RWPE2 (cell line): ENCODE results near the gene MAGI1.

Source experiments
- ATAC-seq: fragments of 200-7000 bp; cut with Tn5 transposase; 3 replicates; pipeline ENCODE4 v1.9.1; 2021; ENCODE audit warnings: low read depth
- DNase-seq: peaks from one replicate; pipeline ENCODE4 v3.0.0-alpha.2; 2020; ENCODE audit warnings: low spot score
- H3K27ac ChIP-seq: fragments of 450-650 bp; 2 replicates; pipeline ENCODE4 v1.5.1; 2017; ENCODE audit warnings: mild to moderate bottlenecking; ENCODE audit not compliant: poor library complexity, severe bottlenecking
- H3K27me3 ChIP-seq: fragments of 250-450 bp; sonication (Bioruptor Pico); 2 replicates; pipeline ENCODE4 v1.5.1; 2021; ENCODE audit warnings: mild to moderate bottlenecking, moderate library complexity; ENCODE audit not compliant: insufficient read depth, poor library complexity, severe bottlenecking
- H3K36me3 ChIP-seq: fragments of 250-450 bp; sonication (Bioruptor Pico); 2 replicates; pipeline ENCODE4 v1.5.1; 2020; ENCODE audit warnings: low read depth, mild to moderate bottlenecking, moderate library complexity
- H3K4me1 ChIP-seq: fragments of 250-450 bp; sonication (Bioruptor Pico); 2 replicates; pipeline ENCODE4 v1.5.1; 2021; ENCODE audit warnings: mild to moderate bottlenecking, moderate library complexity; ENCODE audit not compliant: insufficient read depth, poor library complexity, severe bottlenecking
- H3K4me3 ChIP-seq: fragments of 250-450 bp; sonication (Bioruptor Pico); 2 replicates; pipeline ENCODE4 v1.5.1; 2021; ENCODE audit warnings: mild to moderate bottlenecking, moderate library complexity; ENCODE audit not compliant: severe bottlenecking
- H3K9me3 ChIP-seq: fragments of 250-450 bp; sonication (Bioruptor Pico); 2 replicates; pipeline ENCODE4 v1.5.1; 2021; ENCODE audit warnings: mild to moderate bottlenecking, moderate library complexity; ENCODE audit not compliant: severe bottlenecking
- CTCF ChIP-seq: fragments of 450-650 bp; IDR thresholded peaks from one replicate; pipeline ENCODE4 v1.5.1; 2017; ENCODE audit warnings: mild to moderate bottlenecking, moderate library complexity; ENCODE audit not compliant: poor library complexity, severe bottlenecking

The MAGI1 gene

GRCh38 chr3:65497846-65498245 lies 540.9 kb downstream of the MAGI1 start:
- H3K27me3 ChIP-seq = no peaks in the 10 kb centered on the region
- H3K27ac ChIP-seq = no peak overlapping the region
- H3K4me1 ChIP-seq = no peaks in the 10 kb centered on the region
- TF ChIP-seq CTCF = no peak
- no peak overlapping the region for H3K4me3 ChIP-seq
- H3K36me3 ChIP-seq = no peaks in the 10 kb centered on the region
- ATAC-seq (no peak), DNase-seq (no peak)
- H3K9me3 ChIP-seq = no peaks in the 10 kb centered on the region

- H3K4me1 ChIP-seq = no peaks in the 10 kb centered on the region
- no peak for TF ChIP-seq CTCF
Observed at GRCh38 chr3:65497236-65497635, 541.5 kb downstream of the MAGI1 start.

DNA sequence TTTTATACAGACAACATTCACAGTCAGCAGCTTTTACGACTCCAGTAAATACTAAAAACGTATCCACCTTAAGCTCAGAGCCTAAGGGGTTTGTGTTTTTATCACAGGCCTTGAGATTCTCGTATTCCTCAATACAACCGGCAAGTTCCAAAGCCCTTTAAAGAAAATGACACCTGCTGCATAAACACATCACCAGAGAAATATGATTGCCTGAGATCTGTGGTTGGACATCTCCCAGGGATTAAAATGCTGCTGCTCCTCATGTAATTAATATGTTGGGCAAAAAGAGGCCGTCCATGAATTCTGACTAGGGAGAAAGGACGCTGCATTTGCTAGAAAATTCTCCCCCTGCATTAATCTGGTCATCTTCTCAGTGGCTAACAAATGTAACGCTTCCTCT lies 544.8 kb downstream of the MAGI1 start:
- no peaks in the 10 kb centered on the region for H3K4me1 ChIP-seq
- no peak for ATAC-seq
- H3K27me3 ChIP-seq = no peaks in the 10 kb centered on the region
- H3K36me3 ChIP-seq = no peaks in the 10 kb centered on the region
- H3K4me3 ChIP-seq = no peak overlapping the region
- TF ChIP-seq CTCF = no peak
- H3K27ac ChIP-seq = no peak overlapping the region
- no peaks in the 10 kb centered on the region for H3K9me3 ChIP-seq
- DNase-seq = no peak

More at GRCh38 chr3:65497236-65497635, 541.5 kb downstream of the MAGI1 start:
- Histone ChIP-seq H3K9me3 (no peaks in the 10 kb centered on the region), H3K27me3 (no peaks in the 10 kb centered on the region), H3K27ac (no peak overlapping the region), H3K36me3 (no peaks in the 10 kb centered on the region), H3K4me3 (no peak overlapping the region)
- no peak for ATAC-seq
- DNase-seq = no peak

GRCh38 chr3:65493371-65493882 lies 545.3 kb downstream of the MAGI1 start:
- Histone ChIP-seq H3K36me3 (no peaks in the 10 kb centered on the region), H3K4me1 (no peaks in the 10 kb centered on the region), H3K9me3 (no peaks in the 10 kb centered on the region), H3K27me3 (no peaks in the 10 kb centered on the region), H3K4me3 (no peak overlapping the region), H3K27ac (no peak overlapping the region)
- ATAC-seq = no peak
- TF ChIP-seq CTCF = no peak
- no peak for DNase-seq

GRCh38 chr3:65492249-65492648 lies 546.5 kb downstream of the MAGI1 start:
- no peak for TF ChIP-seq CTCF
- Histone ChIP-seq H3K27ac (no peak overlapping the region), H3K9me3 (no peaks in the 10 kb centered on the region), H3K36me3 (no peaks in the 10 kb centered on the region), H3K27me3 (no peaks in the 10 kb centered on the region), H3K4me3 (no peak overlapping the region), H3K4me1 (no peaks in the 10 kb centered on the region)
- ATAC-seq (no peak), DNase-seq (no peak)
